ENCODE data around the gene MEI4. TPM values are rescaled to one million over a fixed set of nuclear protein-coding genes. Genes with fewer than 3 reads are reported as not detected.

Gene MEI4
- total RNA-seq, 3 donors from 2014 or later = not detected

DNA sequence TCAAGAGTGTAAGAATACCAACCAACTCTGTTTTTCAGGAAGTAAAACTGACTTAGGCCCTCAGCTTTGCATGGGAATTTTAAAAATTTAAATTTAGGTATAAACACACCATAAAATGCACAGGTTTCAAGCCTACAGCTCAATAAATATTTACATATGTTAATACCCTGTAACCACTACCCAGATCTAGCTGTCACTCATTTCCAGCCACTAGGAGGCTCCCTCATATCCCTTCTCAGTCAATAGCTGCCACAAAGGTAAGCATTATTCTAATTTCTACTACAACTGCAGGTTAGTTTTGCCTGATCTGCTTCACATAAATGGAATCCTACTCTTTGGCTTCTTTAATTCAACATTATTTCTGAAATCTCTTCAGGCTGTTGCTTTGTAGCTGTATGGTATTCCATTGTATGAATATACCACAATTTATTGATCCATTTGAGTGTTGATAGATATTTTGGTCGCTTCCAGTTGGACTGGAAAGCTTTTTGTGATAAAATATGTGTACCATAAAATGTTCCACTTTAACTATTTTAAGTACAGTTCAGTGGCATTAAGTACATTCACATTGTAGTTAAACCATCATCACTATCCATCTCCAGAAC lies 32.5 kb upstream of the MEI4 start:
- Histone ChIP-seq H3K36me3 (ENCODE audit: low read depth) (no peaks in the 10 kb centered on the region), H3K4me1 (ENCODE audit: low read depth) (no peaks in the 10 kb centered on the region), H3K9me3 (no peaks in the 10 kb centered on the region), H3K4me3 (no peak overlapping the region)
- ATAC-seq (peak; percentile 73), DNase-seq (peak in 1 of 3 donors; percentile 69)
- intact Hi-C loops (cut with DNase I, micrococcal nuclease) = no loop called here
- TF ChIP-seq, protein P1, sequence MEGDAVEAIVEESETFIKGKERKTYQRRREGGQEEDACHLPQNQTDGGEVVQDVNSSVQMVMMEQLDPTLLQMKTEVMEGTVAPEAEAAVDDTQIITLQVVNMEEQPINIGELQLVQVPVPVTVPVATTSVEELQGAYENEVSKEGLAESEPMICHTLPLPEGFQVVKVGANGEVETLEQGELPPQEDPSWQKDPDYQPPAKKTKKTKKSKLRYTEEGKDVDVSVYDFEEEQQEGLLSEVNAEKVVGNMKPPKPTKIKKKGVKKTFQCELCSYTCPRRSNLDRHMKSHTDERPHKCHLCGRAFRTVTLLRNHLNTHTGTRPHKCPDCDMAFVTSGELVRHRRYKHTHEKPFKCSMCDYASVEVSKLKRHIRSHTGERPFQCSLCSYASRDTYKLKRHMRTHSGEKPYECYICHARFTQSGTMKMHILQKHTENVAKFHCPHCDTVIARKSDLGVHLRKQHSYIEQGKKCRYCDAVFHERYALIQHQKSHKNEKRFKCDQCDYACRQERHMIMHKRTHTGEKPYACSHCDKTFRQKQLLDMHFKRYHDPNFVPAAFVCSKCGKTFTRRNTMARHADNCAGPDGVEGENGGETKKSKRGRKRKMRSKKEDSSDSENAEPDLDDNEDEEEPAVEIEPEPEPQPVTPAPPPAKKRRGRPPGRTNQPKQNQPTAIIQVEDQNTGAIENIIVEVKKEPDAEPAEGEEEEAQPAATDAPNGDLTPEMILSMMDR (IDR thresholded peaks at IDR 0.05) = peak; percentile 5

DNA sequence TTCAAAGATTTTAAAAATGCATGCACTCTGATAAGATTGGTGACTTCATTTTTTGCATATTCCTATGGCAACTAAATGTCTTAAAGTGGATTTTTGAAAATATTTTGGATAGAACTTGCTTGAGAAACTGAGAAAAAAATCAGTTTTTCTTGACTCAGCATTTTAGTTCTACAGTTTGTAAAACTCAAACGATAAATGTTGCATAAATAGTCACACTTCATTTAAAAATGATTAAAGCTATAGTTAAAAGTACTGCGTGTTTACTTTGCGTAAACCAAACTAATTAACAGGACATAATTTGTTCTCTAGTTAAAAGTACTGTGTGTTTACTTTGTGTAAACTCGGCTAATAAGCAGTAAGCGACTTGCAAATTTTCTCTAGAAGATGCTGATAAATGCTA lies 28.3 kb upstream of the MEI4 start:
- DNase-seq (no peak), ATAC-seq (no peak)
- Histone ChIP-seq H3K36me3 (ENCODE audit: low read depth) (no peaks in the 10 kb centered on the region), H3K4me3 (no peak overlapping the region), H3K9me3 (no peaks in the 10 kb centered on the region), H3K4me1 (ENCODE audit: low read depth) (no peaks in the 10 kb centered on the region)
- TF ChIP-seq, protein P1 (IDR thresholded peaks at IDR 0.05) = no peak
- intact Hi-C loops (cut with DNase I, micrococcal nuclease) = no loop called here

DNA sequence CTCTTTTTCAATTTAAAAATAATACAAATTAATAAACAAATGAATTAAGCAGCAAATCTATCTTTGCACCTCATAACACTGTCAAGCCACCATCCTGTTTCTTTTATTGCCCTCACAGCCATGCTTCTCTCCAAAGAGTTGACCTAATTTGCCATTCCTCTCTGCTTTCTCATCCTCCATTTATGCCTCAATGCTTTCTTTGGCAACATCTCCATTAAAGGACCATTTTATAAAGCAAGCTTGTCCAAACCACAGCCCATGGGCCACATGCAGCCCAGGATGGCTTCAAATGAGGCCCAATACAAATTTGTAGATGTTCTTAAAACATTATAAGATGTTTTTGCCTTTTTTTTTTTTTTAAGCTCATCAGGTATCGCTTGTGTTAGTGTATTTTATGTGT lies 26.4 kb upstream of the MEI4 start:
- ATAC-seq (no peak), DNase-seq (no peak)
- H3K4me3 ChIP-seq = no peak overlapping the region
- H3K4me1 ChIP-seq (ENCODE audit: low read depth) = no peaks in the 10 kb centered on the region
- TF ChIP-seq, protein P1 (IDR thresholded peaks at IDR 0.05) = no peak
- H3K36me3 ChIP-seq (ENCODE audit: low read depth) = no peaks in the 10 kb centered on the region
- no peaks in the 10 kb centered on the region for H3K9me3 ChIP-seq
- intact Hi-C loops (cut with DNase I, micrococcal nuclease) = no loop called here

DNA sequence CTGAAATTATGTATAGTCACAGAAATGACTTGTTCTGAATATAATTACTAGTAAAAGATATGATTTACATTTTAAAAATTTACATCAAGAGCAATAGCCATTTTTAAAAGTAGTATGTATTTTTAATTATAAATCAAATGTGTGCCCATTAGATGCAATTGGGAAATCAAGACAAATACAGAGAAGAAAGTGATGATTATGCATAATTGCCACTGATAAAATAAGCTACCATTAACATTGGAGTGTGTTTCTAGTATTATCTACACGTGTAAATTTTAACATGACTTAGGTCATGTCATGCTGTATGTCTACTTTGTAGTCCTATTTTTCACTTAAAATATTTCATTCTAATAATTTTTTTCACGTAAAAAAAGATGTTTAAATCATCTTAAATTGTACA lies 22.8 kb upstream of the MEI4 start:
- ATAC-seq = no peak
- no peak for DNase-seq
- Histone ChIP-seq H3K4me1 (ENCODE audit: low read depth) (no peaks in the 10 kb centered on the region), H3K4me3 (no peak overlapping the region), H3K36me3 (ENCODE audit: low read depth) (no peaks in the 10 kb centered on the region), H3K9me3 (no peaks in the 10 kb centered on the region)
- TF ChIP-seq, protein P1 (IDR thresholded peaks at IDR 0.05) = no peak
- intact Hi-C loops (cut with DNase I, micrococcal nuclease) = no loop called here

DNA sequence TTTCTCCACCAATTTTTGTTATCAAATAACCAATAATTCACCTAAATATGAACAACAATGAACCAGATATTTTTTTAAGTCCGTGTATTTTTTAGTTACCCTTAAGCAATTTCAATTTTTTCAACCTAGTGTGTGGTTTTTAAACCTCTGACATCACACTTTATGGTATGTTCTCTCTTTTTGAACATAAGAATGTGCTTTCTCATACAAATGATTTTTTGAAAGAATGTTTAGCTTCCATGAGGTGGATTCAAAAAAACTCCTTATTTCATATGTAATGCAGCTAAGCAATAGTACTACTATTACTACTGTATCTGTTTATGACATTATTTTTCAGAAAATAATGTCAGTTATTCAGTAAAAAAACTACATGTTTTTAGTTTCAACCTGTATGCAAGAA lies 19.4 kb upstream of the MEI4 start:
- intact Hi-C loops (cut with DNase I, micrococcal nuclease) = no loop called here
- TF ChIP-seq, protein P1 (IDR thresholded peaks at IDR 0.05) = no peak
- Histone ChIP-seq H3K36me3 (ENCODE audit: low read depth) (no peaks in the 10 kb centered on the region), H3K9me3 (no peaks in the 10 kb centered on the region), H3K4me1 (ENCODE audit: low read depth) (no peaks in the 10 kb centered on the region), H3K4me3 (no peak overlapping the region)
- DNase-seq (no peak), ATAC-seq (no peak)
